Stimulated activated CD4-positive, alpha-beta T cell treated with anti-CD3 and anti-CD28 coated beads, Interleukin-1b, Interleukin-23, amount 100 ng/mL, for 4 hours (primary cell): ENCODE results near the gene TLDC2.
"Not testable (repeated sequence)": the region's sequence is repeated elsewhere in the genome, so short reads cannot be mapped to it uniquely, and the experiment has no call there.

Experiments used
- DNase-seq, 2 donors: peaks; one replicate each; pipeline ENCODE4 v3.0.0-alpha.2; 2020; ENCODE audit warnings: low read depth in 2 of 2

Gene TLDC2

GRCh38 chr20:36875702-36876472 is at the start of gene TLDC2:
Gene TLDC2, plus strand, starts transcription at chr20:36876138. Its CDS starts 37 bp downstream, at chr20:36876175.
- no peak for DNase-seq

- DNase-seq: no peak
Observed at GRCh38 chr20:36826554-36827244, 49.2 kb upstream of the TLDC2 start.

- no peak for DNase-seq
Observed at GRCh38 chr20:36827541-36828279, 48.2 kb upstream of the TLDC2 start.

- no peak for DNase-seq
Observed at GRCh38 chr20:36830791-36831691, 44.9 kb upstream of the TLDC2 start.

GRCh38 chr20:36832791-36833190 is 43.1 kb upstream of the TLDC2 start:
- no peak for DNase-seq

- DNase-seq: no peak
Observed at GRCh38 chr20:36833275-36834020, 42.5 kb upstream of the TLDC2 start.

GRCh38 chr20:36835025-36835424 is 40.9 kb upstream of the TLDC2 start:
- DNase-seq: no peak

- peak; percentile 74 for DNase-seq
Observed at GRCh38 chr20:36835453-36836198, 40.3 kb upstream of the TLDC2 start.

GRCh38 chr20:36836591-36837269 is 39.2 kb upstream of the TLDC2 start:
- DNase-seq: peak in 1 of 2 donors; percentile 21

- DNase-seq: not testable (repeated sequence)
Observed at GRCh38 chr20:36838376-36838775, 37.6 kb upstream of the TLDC2 start.

GRCh38 chr20:36839150-36839549 is 36.8 kb upstream of the TLDC2 start:
- no peak for DNase-seq

- DNase-seq: not testable (repeated sequence)
Observed at GRCh38 chr20:36841030-36841429, 34.9 kb upstream of the TLDC2 start.

GRCh38 chr20:36845288-36845971 is 30.5 kb upstream of the TLDC2 start:
- DNase-seq: no peak

GRCh38 chr20:36847009-36847709 is 28.8 kb upstream of the TLDC2 start:
- DNase-seq: no peak

GRCh38 chr20:36847710-36848040 is 28.3 kb upstream of the TLDC2 start:
- no peak for DNase-seq

GRCh38 chr20:36848078-36848660 is 27.8 kb upstream of the TLDC2 start:
- no peak for DNase-seq

GRCh38 chr20:36848677-36849076 is 27.3 kb upstream of the TLDC2 start:
- no peak for DNase-seq
